HEK293 (cell line): ENCODE results near the gene LRRK1.

Source experiments
- CTCF ChIA-PET: fragments of 350-600 bp; formaldehyde crosslinking; extraction: SDS; loops from one replicate; lab custom pipeline; 2021; ENCODE audit warnings: antibody characterized with exemption; lab: Yijun Ruan, JAX
- POLR2A ChIA-PET: fragments of 300-600 bp; formaldehyde crosslinking; extraction: SDS; loops from one replicate; lab custom pipeline; 2020; ENCODE audit warnings: antibody characterized with exemption, inconsistent platforms; lab: Yijun Ruan, JAX
- H3K27ac ChIP-seq: fragments of 200-500 bp; sonication (Bioruptor generic); 2 replicates; pipeline ENCODE4 v1.5.1; 2014; ENCODE audit warnings: low read depth, low read length, control low read depth, inconsistent platforms; ENCODE audit errors: extremely low read depth
- H3K36me3 ChIP-seq, 2 experiments: fragments of 200-500 bp in 1 of 2; sonication (Bioruptor generic) in 1 of 2; 1 replicate in 1 of 2; 2 replicates in 1 of 2; pipeline ENCODE4 v1.5.1; 2014 to 2017; ENCODE audit warnings: inconsistent platforms in 2 of 2, low read length in 2 of 2; ENCODE audit not compliant: control insufficient read depth in 2 of 2, insufficient read depth in 1 of 2
- H3K4me1 ChIP-seq: fragments of 200-500 bp; sonication (Bioruptor generic); 2 replicates; pipeline ENCODE4 v1.5.1; 2014; ENCODE audit warnings: mild to moderate bottlenecking, low read length, inconsistent platforms; ENCODE audit not compliant: control insufficient read depth, insufficient read depth
- H3K4me3 ChIP-seq: 2 replicates; pipeline ENCODE4 v1.5.1; 2011; ENCODE audit warnings: low read depth, mild to moderate bottlenecking, control low read depth, low read length, moderate library complexity
- H3K9me3 ChIP-seq: fragments of 200-500 bp; sonication (Bioruptor generic); 2 replicates; pipeline ENCODE4 v1.5.1; 2014; ENCODE audit warnings: low read depth, low read length, inconsistent platforms; ENCODE audit not compliant: control insufficient read depth, insufficient read depth
- SALL2 ChIP-seq: fragments of 450-650 bp; formaldehyde crosslinking; IDR thresholded peaks from 2 replicates; pipeline ENCODE4 v1.5.0; 2017; ENCODE audit warnings: missing biosample characterization, mild to moderate bottlenecking, missing genetic modification characterization, borderline replicate concordance
- ZNF157 ChIP-seq: fragments of 450-650 bp; formaldehyde crosslinking; IDR thresholded peaks from 2 replicates; pipeline ENCODE4 v1.5.1; 2016; ENCODE audit warnings: missing biosample characterization, missing genetic modification characterization

The LRRK1 gene

GRCh38 chr15:101119181-101119580 is 200.0 kb downstream of the LRRK1 start:
- Histone ChIP-seq H3K4me1 (no peaks in the 10 kb centered on the region), H3K27ac (no peak overlapping the region)
- CTCF ChIA-PET = no interaction called here

More at GRCh38 chr15:101119181-101119580, 200.0 kb downstream of the LRRK1 start:
- POLR2A ChIA-PET = no interaction called here
- no peaks in the 10 kb centered on the region for H3K36me3 ChIP-seq
- no peak overlapping the region for H3K4me3 ChIP-seq
- no peak for TF ChIP-seq SALL2 (tag by site-specific recombination)
- TF ChIP-seq ZNF157 (tag by site-specific recombination) = peak; percentile 87
- H3K9me3 ChIP-seq = no peaks in the 10 kb centered on the region
